NCI-H2227 (cell line): ENCODE results near the gene BUB1B.

ENCODE experiments used
- DNase-seq: peaks from one replicate; lab custom pipeline; 2025; ENCODE audit not compliant: unreplicated experiment; lab: John Stamatoyannopoulos, UW

Gene BUB1B

GRCh38 chr15:40239404-40239692 is 78.5 kb downstream of the BUB1B start:
- no peak for DNase-seq

GRCh38 chr15:40239693-40240618 is 79.1 kb downstream of the BUB1B start:
- no peak for DNase-seq

GRCh38 chr15:40240619-40241221 is 79.9 kb downstream of the BUB1B start:
- no peak for DNase-seq

GRCh38 chr15:40241269-40242212 is 80.7 kb downstream of the BUB1B start:
- no peak for DNase-seq

- DNase-seq: no peak
Measured at GRCh38 chr15:40242213-40242599, 81.3 kb downstream of the BUB1B start.

- DNase-seq: no peak
Measured at GRCh38 chr15:40242601-40243000, 81.7 kb downstream of the BUB1B start.

GRCh38 chr15:40243126-40243810 is 82.4 kb downstream of the BUB1B start:
- DNase-seq: no peak

GRCh38 chr15:40244961-40245523 is 84.2 kb downstream of the BUB1B start:
- no peak for DNase-seq

- no peak for DNase-seq
Measured at GRCh38 chr15:40245666-40246450, 85.0 kb downstream of the BUB1B start.

GRCh38 chr15:40246496-40247280 is 85.8 kb downstream of the BUB1B start:
- DNase-seq: no peak

GRCh38 chr15:40247406-40247971 is 86.6 kb downstream of the BUB1B start:
- DNase-seq: no peak

- DNase-seq: no peak
Measured at GRCh38 chr15:40248006-40248783, 87.3 kb downstream of the BUB1B start.

- DNase-seq: no peak
Measured at GRCh38 chr15:40249477-40250303, 88.8 kb downstream of the BUB1B start.

GRCh38 chr15:40250304-40250656 is 89.4 kb downstream of the BUB1B start:
- DNase-seq: no peak

GRCh38 chr15:40250771-40251483 is 90.1 kb downstream of the BUB1B start:
- DNase-seq: no peak

GRCh38 chr15:40251486-40252140 is 90.7 kb downstream of the BUB1B start:
- DNase-seq: no peak
